HG03103 (cell line): ENCODE results near the gene ACSF3.

Source experiments
- ATAC-seq: cut with Tn5 transposase; IDR thresholded peaks from one replicate; pipeline ENCODE4 v1.9.1; 2021; ENCODE audit warnings: low read depth; ENCODE audit not compliant: unreplicated experiment

Gene ACSF3

DNA sequence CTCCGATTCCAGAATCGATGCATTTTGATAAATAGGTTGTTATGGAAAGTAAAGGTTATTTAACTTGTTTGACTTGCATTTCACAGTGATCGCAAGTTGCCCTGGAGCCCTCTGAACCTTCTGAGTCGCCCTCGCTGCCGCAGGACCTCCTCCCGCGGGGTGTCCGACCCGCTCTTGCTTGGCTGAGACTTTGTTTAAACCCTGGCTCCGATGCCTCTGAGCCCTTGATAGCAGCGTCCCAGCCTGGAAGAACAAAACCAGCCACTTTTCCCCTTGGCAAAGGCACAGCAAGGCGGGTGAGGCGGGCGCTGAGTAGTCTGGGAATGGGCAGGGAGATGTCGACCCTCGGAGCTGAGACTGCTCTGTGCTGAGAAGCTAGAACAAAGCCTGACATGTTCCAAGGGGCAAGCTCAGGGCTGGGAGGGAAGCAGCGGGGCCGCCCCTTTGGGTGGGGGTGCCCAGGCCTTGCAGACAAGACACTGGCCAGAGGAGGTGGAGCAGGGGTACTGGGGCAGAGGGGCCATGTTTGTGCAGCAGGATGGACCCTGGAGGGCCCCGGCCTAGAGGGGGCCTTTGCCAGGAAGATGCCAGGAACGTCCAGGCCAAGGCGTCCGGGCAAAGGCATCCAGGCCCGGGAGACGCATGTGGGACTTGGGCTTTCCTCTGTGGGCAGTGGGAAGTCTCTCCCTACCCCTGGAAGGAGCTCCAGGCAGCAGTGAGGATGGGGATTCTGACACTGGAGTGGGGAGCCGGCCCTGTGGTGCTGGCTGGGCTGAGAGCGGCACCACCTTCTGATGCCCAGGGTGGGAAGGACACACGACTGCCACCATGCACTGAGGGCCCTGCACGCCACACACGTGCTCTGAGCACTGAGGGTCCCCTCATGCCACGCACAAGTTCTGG lies 47.6 kb downstream of the ACSF3 start:
- ATAC-seq: no peak

GRCh38 chr16:89141884-89142267 lies 48.2 kb downstream of the ACSF3 start:
- no peak for ATAC-seq

GRCh38 chr16:89142474-89143195 lies 49.0 kb downstream of the ACSF3 start:
- no peak for ATAC-seq

DNA sequence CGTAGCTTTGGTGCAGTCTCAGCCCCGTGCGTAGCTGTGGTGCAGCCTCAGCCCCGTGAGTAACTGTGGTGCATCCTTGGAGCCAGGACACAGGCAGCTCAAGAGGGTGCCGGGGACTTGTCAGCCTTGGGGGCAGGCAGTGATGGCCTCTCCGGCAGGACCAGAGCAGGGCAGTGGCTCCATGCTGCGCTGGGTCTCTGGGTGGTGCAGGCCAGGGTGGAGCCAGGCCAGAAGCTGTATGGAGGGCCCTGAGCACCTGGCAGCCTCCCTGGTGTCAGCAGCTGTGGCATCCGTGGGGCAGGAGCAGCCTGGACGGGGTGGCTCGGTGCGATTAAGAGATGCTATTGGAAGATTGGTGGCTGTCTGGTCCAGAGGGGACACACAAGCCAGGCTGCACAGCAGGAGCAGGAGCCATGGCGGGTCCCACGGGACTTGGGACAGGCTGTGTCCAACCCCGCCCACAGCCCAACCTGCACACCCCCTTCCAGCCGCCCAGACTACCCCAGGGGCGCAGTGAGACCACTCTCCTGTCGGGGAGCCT lies 49.6 kb downstream of the ACSF3 start:
- no peak for ATAC-seq

- ATAC-seq: no peak
Measured at GRCh38 chr16:89143911-89144675, 50.4 kb downstream of the ACSF3 start.

DNA sequence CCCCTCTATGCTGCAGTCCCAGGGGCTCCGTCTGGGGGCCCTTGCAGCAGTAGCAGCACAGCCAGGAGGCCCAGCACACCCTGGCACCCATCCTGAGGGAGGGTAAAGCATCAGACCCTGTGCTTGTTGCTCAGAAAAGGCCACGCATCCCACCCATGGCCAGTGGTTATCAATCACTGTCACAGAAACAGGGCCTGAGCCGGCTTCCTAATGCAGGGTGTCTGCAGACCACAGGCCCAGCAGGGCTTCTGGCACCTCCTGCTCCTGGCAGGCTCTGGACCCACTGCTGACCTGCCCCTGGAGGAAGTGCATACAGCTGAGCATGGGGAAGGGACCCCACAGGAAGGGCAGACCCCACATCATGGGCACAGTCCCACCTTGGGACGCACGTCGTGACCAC lies 51.0 kb downstream of the ACSF3 start:
- no peak for ATAC-seq

DNA sequence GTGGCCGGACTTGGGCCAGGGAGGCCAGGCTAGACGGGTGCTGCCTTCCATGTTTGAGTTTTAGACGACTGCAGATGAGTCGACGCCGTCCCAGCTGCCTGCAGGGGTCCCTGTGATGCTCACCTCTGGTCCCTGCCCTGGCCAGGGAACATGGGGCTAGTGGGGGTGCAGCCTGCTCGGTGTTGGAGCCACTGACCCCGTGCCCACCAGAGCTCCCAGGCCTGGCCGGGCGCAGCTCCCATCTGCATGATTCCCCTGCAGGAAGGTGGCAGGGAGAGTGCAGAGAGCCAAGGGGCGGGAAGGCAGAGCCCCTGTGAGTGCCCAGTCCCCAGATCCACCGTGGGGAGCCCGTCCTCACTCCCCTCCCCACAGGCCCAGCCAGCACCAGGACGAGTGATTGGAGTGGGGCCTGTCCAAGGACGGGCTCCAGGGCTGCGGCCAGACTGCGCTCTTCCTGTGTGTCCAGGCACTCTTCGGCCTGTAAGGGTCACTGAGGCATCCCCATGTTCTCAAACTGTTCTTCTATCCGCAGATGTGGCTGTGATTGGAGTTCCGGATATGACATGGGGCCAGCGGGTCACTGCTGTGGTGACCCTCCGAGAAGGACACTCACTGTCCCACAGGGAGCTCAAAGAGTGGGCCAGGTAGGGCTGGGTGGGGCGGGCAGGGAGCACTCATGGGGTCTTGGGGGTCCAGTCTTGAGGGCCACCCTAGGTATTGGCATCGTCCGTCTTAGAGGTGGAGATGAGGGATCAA lies 51.9 kb downstream of the ACSF3 start:
- ATAC-seq: no peak

DNA sequence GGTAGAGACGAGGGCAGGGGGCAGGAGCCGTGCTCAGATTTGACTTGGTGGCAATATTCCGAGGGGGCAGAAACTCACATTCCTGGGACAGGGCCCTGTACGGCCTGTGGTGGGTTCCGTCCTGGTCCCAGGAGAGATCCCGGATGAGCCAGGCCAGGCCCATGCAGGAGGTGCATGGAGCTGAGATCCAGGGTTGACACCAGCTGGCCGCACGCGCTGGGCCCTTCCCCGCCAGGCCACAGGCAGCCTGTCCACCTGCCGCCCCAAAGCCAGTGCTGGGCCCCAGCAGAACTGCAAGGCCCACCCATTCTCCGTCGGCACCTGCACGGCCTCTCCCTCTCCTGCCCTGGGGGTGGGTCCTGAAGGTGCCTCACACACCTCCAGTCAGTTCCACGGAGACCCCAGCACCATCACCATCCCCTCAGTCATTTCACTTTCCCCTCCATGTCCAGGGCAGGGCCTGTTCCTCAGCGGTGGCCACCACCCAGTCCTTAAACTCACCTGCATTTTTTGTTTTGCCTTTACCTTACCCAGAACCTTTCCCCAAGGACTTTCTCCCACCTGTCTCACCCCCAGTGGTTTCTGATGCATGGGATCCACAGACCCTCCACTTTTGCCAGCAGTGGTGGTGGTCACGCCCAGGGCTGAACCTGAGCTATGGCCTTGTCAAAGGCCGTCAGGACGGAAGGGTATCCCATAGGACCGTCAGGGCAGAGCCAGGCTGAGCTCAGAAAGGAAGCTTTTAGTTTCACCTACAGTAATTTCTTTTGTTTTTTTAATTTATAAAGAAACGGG lies 52.8 kb downstream of the ACSF3 start:
- ATAC-seq: no peak

GRCh38 chr16:89147085-89147817 lies 53.6 kb downstream of the ACSF3 start:
- ATAC-seq: no peak

DNA sequence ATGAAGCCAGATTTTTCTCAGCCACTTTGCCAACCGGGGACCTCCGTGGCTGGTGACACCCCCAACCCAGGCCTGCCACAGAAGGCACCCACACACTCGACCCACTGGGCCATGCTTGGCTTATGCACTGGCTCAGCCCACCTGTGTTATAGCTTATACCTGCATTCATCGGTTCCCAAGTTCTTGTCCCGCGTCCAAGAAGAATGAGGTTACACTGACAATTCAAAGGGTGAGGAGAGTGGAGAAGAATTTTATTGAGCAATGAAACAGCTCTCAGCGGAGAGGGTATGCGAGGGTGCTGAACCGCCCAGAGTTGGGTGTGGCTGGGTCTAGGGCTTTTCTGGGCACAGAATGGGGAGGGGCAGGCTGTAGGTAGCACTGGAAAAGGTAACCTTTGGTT lies 55.7 kb downstream of the ACSF3 start:
- no peak for ATAC-seq

- ATAC-seq: no peak
Measured at GRCh38 chr16:89150090-89150835, 56.6 kb downstream of the ACSF3 start.

DNA sequence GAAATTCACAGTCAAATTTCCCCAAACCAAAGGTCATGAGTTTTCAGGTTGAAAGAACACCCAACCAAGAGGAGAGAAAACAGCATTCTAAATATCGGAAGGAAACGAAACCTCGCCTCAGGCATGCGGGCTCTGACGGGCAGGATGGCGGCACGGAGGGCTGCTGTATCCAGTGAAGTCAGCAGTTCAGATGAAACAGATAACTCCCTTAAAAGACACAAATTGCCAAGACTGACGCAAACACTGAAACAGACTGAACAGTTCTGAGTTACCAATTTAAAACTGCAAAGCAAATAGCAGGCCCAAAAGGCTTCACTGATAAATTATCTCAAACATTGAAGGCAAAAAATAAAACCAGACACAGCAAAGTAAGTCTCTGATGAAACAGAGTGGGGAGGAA lies 57.3 kb downstream of the ACSF3 start:
- no peak for ATAC-seq

DNA sequence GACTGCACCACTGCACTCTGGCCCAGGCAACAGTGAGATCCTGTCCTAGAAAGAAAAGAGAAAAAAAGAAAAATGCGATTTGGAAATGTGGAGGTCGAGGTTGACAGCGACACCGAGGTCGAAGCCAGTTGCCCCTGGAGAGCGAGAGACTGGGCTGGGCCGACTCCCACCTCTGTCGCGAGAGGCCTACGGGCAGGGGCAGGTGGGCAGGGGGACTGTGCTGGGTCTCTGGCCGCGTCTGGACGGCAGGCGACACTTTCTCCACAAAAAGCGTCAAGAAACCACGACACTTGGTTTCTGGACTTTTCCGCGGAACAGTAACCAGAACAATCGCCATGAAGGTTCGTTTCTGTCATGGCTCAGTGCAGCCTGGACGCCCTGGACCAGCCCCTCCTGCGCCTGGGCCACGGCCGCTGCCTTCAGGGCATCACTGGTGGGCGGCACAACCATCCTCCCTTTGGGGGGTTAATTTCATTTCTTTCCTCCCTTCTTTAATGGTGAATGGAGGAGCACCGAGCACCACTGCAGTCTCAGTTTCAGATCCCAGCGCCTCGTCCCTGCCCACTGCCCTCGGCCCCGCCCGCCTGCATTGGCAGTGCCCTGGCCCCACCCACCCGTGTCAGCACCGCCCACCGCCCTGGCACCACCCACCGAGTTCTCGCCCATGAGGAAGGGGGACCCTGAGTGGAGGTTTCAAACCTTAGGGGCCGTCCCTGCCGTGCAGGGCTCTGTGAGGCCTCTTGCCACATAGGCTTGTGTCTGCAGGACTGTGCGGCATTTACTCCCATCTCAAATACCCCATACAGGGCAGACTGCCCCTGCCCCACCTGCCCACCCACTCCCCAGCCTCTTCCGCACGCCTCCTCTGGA lies 59.4 kb downstream of the ACSF3 start:
- ATAC-seq: no peak

- ATAC-seq: no peak
Measured at GRCh38 chr16:89153848-89154271, 60.2 kb downstream of the ACSF3 start.

- ATAC-seq: no peak
Measured at GRCh38 chr16:89154390-89155183, 60.9 kb downstream of the ACSF3 start.

DNA sequence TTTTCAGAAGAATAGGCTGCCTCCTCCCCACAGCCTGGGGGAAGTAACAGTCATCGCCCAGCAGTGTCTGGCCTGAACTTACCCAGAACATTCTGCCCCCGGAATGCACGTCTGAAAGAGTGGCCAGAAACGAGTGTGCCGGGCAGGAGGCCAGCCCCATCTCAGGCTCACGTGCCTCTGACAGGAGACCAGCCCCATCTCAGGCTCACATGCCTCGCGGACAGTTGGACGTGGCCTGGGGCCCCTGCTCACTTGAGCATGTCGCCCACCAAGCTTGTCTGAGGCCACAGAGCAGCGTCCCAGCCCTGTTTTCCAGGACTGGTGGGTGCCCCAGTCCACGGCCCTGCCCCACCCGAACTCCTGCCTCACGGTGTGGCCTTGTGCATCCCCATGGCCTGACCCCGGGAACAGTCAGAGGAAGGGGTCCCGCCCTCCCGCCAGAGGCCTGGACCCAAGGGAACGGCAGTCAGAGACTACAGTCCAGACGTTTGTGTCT lies 61.6 kb downstream of the ACSF3 start:
- no peak for ATAC-seq
